ENCODE results near the gene SEL1L. TPM values are rescaled to one million over a fixed set of nuclear protein-coding genes. Genes with fewer than 3 reads are reported as not detected.

Gene SEL1L
- polyA plus RNA-seq, 1 donor from 2014 or later: 39.7 TPM

GRCh38 chr14:81506487-81506886 is 27.2 kb downstream of the SEL1L start:
- no peaks in the 10 kb centered on the region for H4K20me1 ChIP-seq (ENCODE audit: insufficient read depth)
- H3F3A ChIP-seq (ENCODE audit: insufficient read depth, low read length, poor library complexity, severe bottlenecking): no peaks in the 10 kb centered on the region
- no peaks in the 10 kb centered on the region for H3K9me3 ChIP-seq (ENCODE audit: low read length)
- TF ChIP-seq CTCF (IDR thresholded peaks at IDR 0.05; ENCODE audit: poor library complexity, severe bottlenecking): no peak
- TF ChIP-seq EP300 (conservative IDR thresholded peaks at IDR 0.05; ENCODE audit: poor library complexity, severe bottlenecking): no peak
- no peak for TF ChIP-seq TAF1 (IDR thresholded peaks at IDR 0.05; ENCODE audit: low read depth)
- no peak for TF ChIP-seq REST (IDR thresholded peaks at IDR 0.05; ENCODE audit: borderline replicate concordance)
- TF ChIP-seq EZH2 (IDR thresholded peaks at IDR 0.05; ENCODE audit: borderline replicate concordance, insufficient read depth, low read length, poor library complexity, severe bottlenecking): no peak
- TF ChIP-seq SMC3 (conservative IDR thresholded peaks at IDR 0.05; ENCODE audit: poor library complexity): no peak
- TF ChIP-seq RAD21 (conservative IDR thresholded peaks at IDR 0.05): no peak
- no peak for TF ChIP-seq POLR2AphosphoS5 (IDR thresholded peaks at IDR 0.05)
- no peak for TF ChIP-seq MXI1 (conservative IDR thresholded peaks at IDR 0.05; ENCODE audit: poor library complexity, severe bottlenecking)
- no peaks in the 10 kb centered on the region for H3K27me3 ChIP-seq (ENCODE audit: insufficient read depth, low read depth, low read length)
- no peak overlapping the region for H3K9ac ChIP-seq (ENCODE audit: low read length)
- H3K4me2 ChIP-seq (ENCODE audit: low read length): no peak overlapping the region
- H3K4me3 ChIP-seq (ENCODE audit: low read length): no peak overlapping the region
- no peaks in the 10 kb centered on the region for H3K9me2 ChIP-seq (ENCODE audit: insufficient read depth, low read length)
- no peaks in the 10 kb centered on the region for H3K79me2 ChIP-seq (replicated peaks; ENCODE audit: insufficient read depth, low read length)
- H3K27ac ChIP-seq (ENCODE audit: low read length): no peak overlapping the region
- H3K36me3 ChIP-seq (ENCODE audit: insufficient read depth, low read length): peaks cover 9% of the 10 kb centered on the region
- H2AFZ ChIP-seq (ENCODE audit: low read depth, low read length): no peak overlapping the region

- Histone ChIP-seq H3K79me2 (replicated peaks; ENCODE audit: insufficient read depth, low read length) (no peaks in the 10 kb centered on the region), H3K9me3 (ENCODE audit: low read length) (no peaks in the 10 kb centered on the region), H3K9me2 (ENCODE audit: insufficient read depth, low read length) (no peaks in the 10 kb centered on the region), H3K36me3 (ENCODE audit: insufficient read depth, low read length) (peaks cover 9% of the 10 kb centered on the region), H3K4me2 (ENCODE audit: low read length) (no peak overlapping the region), H3K9ac (ENCODE audit: low read length) (no peak overlapping the region), H3K27ac (ENCODE audit: low read length) (no peak overlapping the region), H3K27me3 (ENCODE audit: insufficient read depth, low read depth, low read length) (no peaks in the 10 kb centered on the region), H3F3A (ENCODE audit: insufficient read depth, low read length, poor library complexity, severe bottlenecking) (no peaks in the 10 kb centered on the region), H4K20me1 (ENCODE audit: insufficient read depth) (no peaks in the 10 kb centered on the region), H3K4me3 (ENCODE audit: low read length) (no peak overlapping the region), H2AFZ (ENCODE audit: low read depth, low read length) (no peak overlapping the region)
- TF ChIP-seq MXI1 (conservative IDR thresholded peaks at IDR 0.05; ENCODE audit: poor library complexity, severe bottlenecking): no peak
- TF ChIP-seq SMC3 (conservative IDR thresholded peaks at IDR 0.05; ENCODE audit: poor library complexity): no peak
- no peak for TF ChIP-seq REST (IDR thresholded peaks at IDR 0.05; ENCODE audit: borderline replicate concordance)
- TF ChIP-seq EZH2 (IDR thresholded peaks at IDR 0.05; ENCODE audit: borderline replicate concordance, insufficient read depth, low read length, poor library complexity, severe bottlenecking): no peak
- no peak for TF ChIP-seq POLR2AphosphoS5 (IDR thresholded peaks at IDR 0.05)
- TF ChIP-seq CTCF (IDR thresholded peaks at IDR 0.05; ENCODE audit: poor library complexity, severe bottlenecking): no peak
- TF ChIP-seq TAF1 (IDR thresholded peaks at IDR 0.05; ENCODE audit: low read depth): no peak
- TF ChIP-seq RAD21 (conservative IDR thresholded peaks at IDR 0.05): no peak
- TF ChIP-seq EP300 (conservative IDR thresholded peaks at IDR 0.05; ENCODE audit: poor library complexity, severe bottlenecking): no peak
Observed at GRCh38 chr14:81504864-81505263, 28.8 kb downstream of the SEL1L start.
